HG02943 (cell line): ENCODE measurements around the gene UBN2.
A peak's percentile ranks its signal among the peaks of the same experiment; 100 is the strongest.
"Not testable (repeated sequence)": the region's sequence is repeated elsewhere in the genome, so short reads cannot be mapped to it uniquely, and the experiment has no call there.

Experiments used
- ATAC-seq: cut with Tn5 transposase; IDR thresholded peaks from one replicate; pipeline ENCODE4 v1.9.1; 2021; ENCODE audit warnings: mild to moderate bottlenecking, low read depth, moderate library complexity; ENCODE audit not compliant: unreplicated experiment

Gene UBN2

GRCh38 chr7:139230774-139231512 is at the start of gene UBN2:
Gene UBN2, plus strand, starts transcription at chr7:139231237. Its CDS starts 248 bp downstream, at chr7:139231485.
- ATAC-seq: peak; percentile 93

DNA sequence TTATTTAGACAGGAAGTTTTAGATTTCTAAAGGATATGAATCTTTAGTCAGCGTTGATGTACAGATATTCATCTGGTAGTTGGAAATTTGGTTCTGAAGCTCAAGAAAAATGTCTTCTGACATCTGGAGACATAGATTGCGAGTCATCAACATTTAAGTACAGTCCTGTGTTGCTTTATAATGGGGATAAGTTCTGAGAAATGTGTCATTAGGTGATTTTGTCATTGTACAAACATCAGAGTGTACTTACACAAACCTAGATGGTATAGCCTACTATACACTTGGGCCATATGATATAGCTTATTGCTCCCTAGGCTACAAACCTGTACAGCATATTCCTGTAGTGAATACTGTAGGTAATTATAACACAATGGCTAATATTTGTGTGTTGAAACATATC is 49.6 kb upstream of the UBN2 start:
- no peak for ATAC-seq

- no peak for ATAC-seq
Measured at GRCh38 chr7:139182363-139182762, 48.7 kb upstream of the UBN2 start.

- ATAC-seq: no peak
Measured at GRCh38 chr7:139183251-139183650, 47.8 kb upstream of the UBN2 start.

DNA sequence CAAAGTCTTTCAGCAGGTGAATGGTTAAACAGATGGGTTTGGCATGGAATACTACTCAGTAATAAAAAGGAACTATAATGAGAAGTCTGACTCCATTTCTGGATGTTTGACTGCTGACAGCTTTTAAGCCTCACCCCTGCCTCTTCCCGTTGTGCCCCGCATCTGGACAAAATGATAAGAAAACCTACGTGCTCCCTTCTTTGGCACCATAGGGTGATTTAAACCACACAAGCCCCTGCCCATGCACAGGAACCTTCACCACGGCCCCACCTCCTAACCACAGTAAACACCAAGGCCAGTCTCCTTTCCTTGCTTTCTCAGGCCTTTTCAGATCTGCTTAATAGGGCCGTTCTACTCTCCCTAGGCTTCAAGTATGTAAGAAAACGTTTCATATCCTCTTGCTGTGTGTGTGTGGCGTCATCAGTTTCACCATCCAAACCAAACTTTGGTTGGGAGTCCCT is 47.1 kb upstream of the UBN2 start:
- no peak for ATAC-seq

DNA sequence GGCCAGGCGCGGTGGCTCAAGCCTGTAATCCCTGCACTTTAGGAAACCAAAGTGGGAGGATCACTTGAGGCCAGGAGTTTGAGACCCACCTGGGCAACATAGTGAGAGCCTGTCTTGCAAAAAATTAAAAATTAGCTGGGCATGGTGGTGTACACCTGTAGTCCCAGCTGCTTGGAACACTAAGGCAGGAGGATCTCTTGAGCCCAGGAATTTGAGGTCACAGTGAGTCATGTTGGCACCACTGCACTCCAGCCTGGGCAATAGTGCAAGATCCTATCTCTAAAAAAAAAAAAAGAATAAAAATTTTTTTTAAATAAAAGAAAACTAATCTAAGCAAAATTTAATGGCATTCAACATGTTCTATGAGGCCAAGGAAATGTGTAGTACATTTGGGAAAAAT is 44.9 kb upstream of the UBN2 start:
- no peak for ATAC-seq

DNA sequence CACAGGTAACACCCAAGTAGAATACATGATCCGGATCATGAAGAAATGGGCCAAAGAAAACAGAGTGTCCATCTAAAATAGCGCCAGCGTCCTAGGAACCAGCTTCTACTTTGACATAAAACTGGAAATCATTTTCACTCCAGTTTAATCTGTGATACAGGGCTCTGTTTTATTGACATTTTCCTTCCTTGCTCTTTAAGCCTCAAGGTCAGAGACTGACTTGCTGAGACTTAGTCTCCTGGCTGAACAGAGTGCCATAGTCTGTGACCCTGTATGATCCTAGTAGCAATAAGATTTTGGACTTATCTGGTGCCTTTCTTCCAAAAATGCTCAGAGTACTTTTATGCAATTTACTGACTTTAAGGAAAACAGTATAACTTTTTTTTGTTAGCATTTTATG is 41.7 kb upstream of the UBN2 start:
- no peak for ATAC-seq

DNA sequence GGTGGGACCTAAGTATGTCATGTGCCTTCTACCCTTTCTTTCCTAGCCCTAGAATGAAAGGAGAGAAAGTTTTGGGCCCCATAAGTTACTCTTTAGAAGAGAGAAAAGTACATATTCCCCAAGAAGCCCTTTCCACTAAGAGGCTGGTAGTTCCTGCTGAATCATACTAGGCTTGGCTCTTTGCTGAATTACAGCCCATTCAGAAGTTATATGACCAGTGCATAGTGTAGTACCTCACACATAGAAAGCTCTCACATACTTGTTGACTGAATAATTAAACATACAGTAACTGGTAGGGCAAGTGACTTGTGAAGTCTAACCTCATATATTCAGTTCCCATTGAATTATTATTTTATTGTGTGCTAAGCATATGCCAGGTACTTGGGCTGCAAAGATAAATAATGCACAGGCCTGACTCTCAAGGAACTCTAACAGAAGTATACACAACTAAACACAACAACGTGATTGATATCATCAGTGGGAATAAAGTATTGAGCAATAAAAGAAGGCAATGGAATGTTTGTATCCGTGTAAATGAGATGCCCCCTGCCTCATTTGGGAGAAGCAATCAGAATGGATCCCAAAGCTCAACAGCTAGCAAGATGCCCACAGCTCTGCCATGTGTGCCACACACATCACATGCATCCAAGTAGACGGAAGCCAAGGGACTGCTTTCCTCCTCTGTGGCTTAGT is 38.9 kb upstream of the UBN2 start:
- ATAC-seq: no peak

DNA sequence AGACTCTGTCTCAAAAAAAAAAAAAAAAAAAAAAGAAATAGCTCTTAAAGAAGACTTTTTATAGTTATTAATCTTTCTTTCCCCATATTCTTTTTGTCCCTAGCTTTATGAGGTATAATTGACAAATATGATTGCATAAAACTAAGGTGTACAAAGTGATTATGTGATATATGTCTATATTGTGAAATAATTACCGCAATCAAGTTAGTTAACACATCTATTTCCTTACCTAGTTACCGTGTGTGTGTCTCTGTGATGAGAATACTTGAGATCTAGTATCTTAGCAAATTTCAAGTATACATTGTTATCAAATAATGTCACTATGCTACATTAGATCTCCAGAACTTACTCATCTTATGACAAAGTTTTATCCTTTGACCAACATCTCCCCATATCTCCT is 30.7 kb upstream of the UBN2 start:
- ATAC-seq: no peak

GRCh38 chr7:139203992-139204391 is 27.0 kb upstream of the UBN2 start:
- ATAC-seq: no peak

DNA sequence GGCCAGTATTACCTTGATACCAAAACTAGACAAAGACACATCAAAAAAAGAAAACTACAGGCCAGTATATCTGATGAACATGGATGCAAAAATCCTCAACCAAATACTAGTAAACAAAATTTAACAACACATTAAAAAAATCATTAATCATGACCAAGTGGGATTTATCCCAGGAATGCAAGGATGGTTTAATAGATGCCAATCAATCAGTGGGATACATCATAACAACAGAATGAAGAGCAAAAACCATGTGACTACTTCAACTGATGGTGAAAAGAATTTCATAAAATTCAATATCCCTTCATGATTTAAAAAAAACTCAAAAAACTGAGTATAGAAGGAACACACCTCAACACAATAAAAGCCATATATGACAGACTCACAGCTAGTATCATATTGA is 25.2 kb upstream of the UBN2 start:
- ATAC-seq: no peak

GRCh38 chr7:139212133-139212532 is 18.9 kb upstream of the UBN2 start:
- ATAC-seq: no peak

- not testable (repeated sequence) for ATAC-seq
Measured at GRCh38 chr7:139213489-139213888, 17.5 kb upstream of the UBN2 start.

GRCh38 chr7:139218173-139218572 is 12.9 kb upstream of the UBN2 start:
- no peak for ATAC-seq

DNA sequence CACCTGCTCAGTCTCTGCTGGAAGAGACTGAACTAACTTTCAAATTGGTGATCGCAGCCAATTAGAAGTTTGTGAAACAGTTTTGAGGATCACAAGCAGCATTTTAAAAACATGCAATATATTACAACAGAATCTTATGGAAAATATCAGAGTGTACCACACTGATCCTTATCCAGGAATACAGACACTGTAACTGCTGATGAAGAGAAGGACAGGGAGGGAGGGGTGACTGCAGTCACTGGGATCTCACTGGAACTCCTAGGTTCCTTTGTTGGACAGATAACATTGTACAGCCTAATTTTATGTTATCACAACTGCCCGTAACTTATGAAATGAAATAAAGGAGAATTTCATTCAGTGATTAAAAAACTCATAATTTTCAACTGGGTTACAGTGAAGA is 6.8 kb upstream of the UBN2 start:
- no peak for ATAC-seq

GRCh38 chr7:139224836-139225235 is 6.2 kb upstream of the UBN2 start:
- ATAC-seq: not testable (repeated sequence)

GRCh38 chr7:139225286-139226157 is 5.5 kb upstream of the UBN2 start:
- not testable (repeated sequence) for ATAC-seq

GRCh38 chr7:139226158-139226515 is 4.9 kb upstream of the UBN2 start:
- ATAC-seq: not testable (repeated sequence)

DNA sequence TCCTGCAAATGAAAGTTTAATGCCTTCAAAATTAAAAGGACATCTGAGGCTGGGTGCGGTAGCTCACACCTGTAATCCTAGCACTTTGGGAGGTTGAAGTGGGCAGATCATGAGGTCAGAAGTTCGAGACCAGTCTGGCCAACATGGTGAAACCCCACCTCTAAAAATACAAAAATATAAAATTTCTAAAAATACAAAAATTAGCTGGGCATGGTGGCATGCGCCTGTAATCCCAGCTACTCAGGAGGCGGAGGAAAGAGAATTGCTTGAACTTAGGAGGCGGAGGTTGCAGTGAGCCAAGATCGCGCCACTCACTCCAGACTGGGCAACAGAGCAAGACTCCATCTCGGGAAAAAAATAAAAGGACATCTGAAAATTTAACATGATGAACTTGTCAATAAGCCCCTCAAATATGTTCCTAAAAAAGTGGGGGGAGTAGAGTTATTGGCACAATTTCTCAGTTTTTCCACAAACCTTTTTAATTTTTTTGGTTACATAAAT is 4.0 kb upstream of the UBN2 start:
- ATAC-seq: not testable (repeated sequence)

DNA sequence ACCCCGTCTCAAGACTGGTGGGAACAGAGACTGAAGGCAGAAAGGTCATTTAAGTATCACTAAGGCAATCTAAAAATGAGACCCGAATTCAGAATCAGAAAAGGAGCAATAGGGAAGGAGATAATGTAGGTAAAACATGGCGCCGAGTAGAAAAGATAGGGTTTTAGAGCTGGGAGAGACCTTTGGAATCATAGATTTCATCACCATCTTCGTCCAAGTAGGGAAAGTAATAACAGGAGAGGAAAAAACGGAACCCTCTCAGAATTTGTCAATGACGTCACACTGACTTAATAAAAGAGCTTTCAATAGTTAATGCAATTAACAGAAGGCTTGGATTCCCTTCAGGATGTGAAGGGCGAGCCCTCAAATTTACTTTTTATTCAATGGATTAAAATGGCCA is 1.0 kb upstream of the UBN2 start:
- ATAC-seq: no peak

DNA sequence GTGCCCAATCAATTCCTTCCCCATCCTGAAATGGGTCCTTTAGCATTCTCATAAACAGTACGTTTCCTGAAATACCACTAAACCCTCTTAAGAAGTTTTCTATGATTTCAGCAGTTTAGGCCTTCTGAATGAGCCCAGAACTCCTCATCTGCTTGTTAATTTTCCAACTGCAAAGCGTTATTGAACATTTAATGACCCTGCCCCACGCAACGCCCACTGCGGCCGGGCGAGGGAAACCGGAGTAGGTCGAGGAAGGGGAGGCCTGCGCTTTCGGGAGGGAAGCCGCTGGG is 608 bp upstream of the UBN2 start:
- ATAC-seq: no peak
